MCF 10A (cell line): Measurements from ENCODE around the gene SUCO. TPM values are rescaled to one million over a fixed set of nuclear protein-coding genes. Genes with fewer than 3 reads are reported as not detected.

ENCODE experiments used
- BruUV-seq: library from RNA; stranded (reverse); fragments of 400-500 nt; replicated peaks from 2 replicates; lab custom pipeline; 2021; lab: Mats Ljungman, UMichigan
- CTCF ChIA-PET: fragments of 300-600 bp; sonication (Branson Sonifier 250); formaldehyde crosslinking; extraction: SDS; loops from one replicate; lab custom pipeline; 2021; ENCODE audit warnings: antibody characterized with exemption, inconsistent platforms; lab: Yijun Ruan, JAX
- POLR2A ChIA-PET: fragments of 300-600, 350-650 bp; sonication (Branson Sonifier 250); formaldehyde crosslinking; extraction: SDS; loops from one replicate; lab custom pipeline; 2020; ENCODE audit warnings: antibody characterized with exemption, inconsistent platforms; lab: Yijun Ruan, JAX
- DNase-seq: peaks from one replicate; pipeline ENCODE4 v3.0.0-alpha.2; 2018; ENCODE audit not compliant: unreplicated experiment
- H3K27ac Mint-ChIP-seq: one replicate; pipeline ENCODE4 v1.8.0; 2022; ENCODE audit warnings: mild to moderate bottlenecking, low read depth, mixed read lengths; ENCODE audit not compliant: unreplicated experiment
- H3K27me3 Mint-ChIP-seq: one replicate; pipeline ENCODE4 v1.8.0; 2022; ENCODE audit warnings: mixed read lengths; ENCODE audit not compliant: insufficient read depth, unreplicated experiment
- H3K36me3 Mint-ChIP-seq: one replicate; pipeline ENCODE4 v1.8.0; 2022; ENCODE audit warnings: mild to moderate bottlenecking, moderate library complexity, mixed read lengths; ENCODE audit not compliant: insufficient read depth, unreplicated experiment
- H3K4me1 Mint-ChIP-seq: one replicate; pipeline ENCODE4 v1.8.0; 2022; ENCODE audit warnings: mixed read lengths; ENCODE audit not compliant: insufficient read depth, unreplicated experiment
- H3K4me3 Mint-ChIP-seq: one replicate; pipeline ENCODE4 v1.8.0; 2022; ENCODE audit warnings: mild to moderate bottlenecking, moderate library complexity, mixed read lengths; ENCODE audit not compliant: unreplicated experiment
- H3K9me3 Mint-ChIP-seq: one replicate; pipeline ENCODE4 v1.8.0; 2022; ENCODE audit warnings: mixed read lengths; ENCODE audit not compliant: unreplicated experiment
- CTCF ChIP-seq: fragments of 200-600 bp; IDR thresholded peaks from one replicate; pipeline ENCODE4 v1.8.0; 2022; ENCODE audit warnings: antibody characterized with exemption, mild to moderate bottlenecking; ENCODE audit not compliant: unreplicated experiment
- intact Hi-C: fragments of 100-400 bp; cut with micrococcal nuclease; formaldehyde crosslinking; loops from 2 replicates; pipeline ENCODE4 v1.14.1; 2022
- total RNA-seq: library from RNA; stranded (reverse); gene quantifications from 2 replicates; pipeline ENCODE4 v1.2.3, GENCODE V29; 2022

Gene SUCO
- total RNA-seq, 1 experiment from 2014 or later: 47.9 TPM

GRCh38 chr1:172557270-172557669 lies 24.3 kb downstream of the SUCO start:
- peaks cover 6% of the 10 kb centered on the region for H3K4me1 Mint-ChIP-seq
- POLR2A ChIA-PET: interaction anchor here (2.6 kb wide), 1 partner anchor 25 kb away, joined by 10 read pairs; the partner anchor contains the start of gene SUCO
- intact Hi-C loops: no loop called here
- H3K9me3 Mint-ChIP-seq: no peaks in the 10 kb centered on the region
- no peak for DNase-seq
- H3K36me3 Mint-ChIP-seq: peaks cover 31% of the 10 kb centered on the region
- CTCF ChIA-PET: interaction anchor here (0.7 kb wide), 2 partner anchors 163 to 864 kb away, joined by 4 to 5 read pairs; no protein-coding TSS in a partner anchor
- no peak overlapping the region for H3K4me3 Mint-ChIP-seq
- no TSS peak for BruUV-seq
- H3K27ac Mint-ChIP-seq: no peak overlapping the region
- no peaks in the 10 kb centered on the region for H3K27me3 Mint-ChIP-seq
- no peak for TF ChIP-seq CTCF

- POLR2A ChIA-PET: interaction anchor here (0.9 to 1.8 kb wide), 2 partner anchors 15 to 27 kb away, joined by 3 to 4 read pairs; no protein-coding TSS in a partner anchor
- Mint-ChIP-seq H3K4me3 (no peak overlapping the region), H3K36me3 (peaks cover 52% of the 10 kb centered on the region), H3K9me3 (no peaks in the 10 kb centered on the region), H3K27ac (no peak overlapping the region), H3K4me1 (peaks cover 6% of the 10 kb centered on the region), H3K27me3 (no peaks in the 10 kb centered on the region)
- intact Hi-C loops: no loop called here
- BruUV-seq: no TSS peak
- TF ChIP-seq CTCF: no peak
- DNase-seq: no peak
- CTCF ChIA-PET: interaction anchor here (0.6 to 0.7 kb wide), 2 partner anchors 69 to 160 kb away, joined by 3 read pairs; no protein-coding TSS in a partner anchor
Observed at GRCh38 chr1:172559572-172560210, 26.7 kb downstream of the SUCO start.

GRCh38 chr1:172561252-172561651 lies 28.3 kb downstream of the SUCO start:
- no peak for DNase-seq
- H3K36me3 Mint-ChIP-seq: peaks cover 54% of the 10 kb centered on the region
- no peak overlapping the region for H3K27ac Mint-ChIP-seq
- POLR2A ChIA-PET: no interaction called here
- TF ChIP-seq CTCF: no peak
- no peaks in the 10 kb centered on the region for H3K9me3 Mint-ChIP-seq
- no peak overlapping the region for H3K4me3 Mint-ChIP-seq
- H3K4me1 Mint-ChIP-seq: peaks cover 4% of the 10 kb centered on the region
- H3K27me3 Mint-ChIP-seq: no peaks in the 10 kb centered on the region
- no TSS peak for BruUV-seq
- CTCF ChIA-PET: interaction anchor here (1.1 kb wide), 1 partner anchor 22 kb away, joined by 3 read pairs; no protein-coding TSS in a partner anchor
- intact Hi-C loops: no loop called here

- H3K4me3 Mint-ChIP-seq: no peak overlapping the region
- ChIA-PET POLR2A (interaction anchor here (0.6 kb wide), 2 partner anchors 168 to 313 kb away, joined by 3 read pairs; no protein-coding TSS in a partner anchor), CTCF (interaction anchor here (0.7 to 1.2 kb wide), 4 partner anchors 19 to 611 kb away, joined by 3 read pairs; no protein-coding TSS in a partner anchor)
- no peak for DNase-seq
- peaks cover 8% of the 10 kb centered on the region for H3K9me3 Mint-ChIP-seq
- BruUV-seq: no TSS peak
- no peaks in the 10 kb centered on the region for H3K27me3 Mint-ChIP-seq
- peaks cover 57% of the 10 kb centered on the region for H3K36me3 Mint-ChIP-seq
- intact Hi-C loops: no loop called here
- no peak for TF ChIP-seq CTCF
- no peak overlapping the region for H3K27ac Mint-ChIP-seq
- peaks cover 6% of the 10 kb centered on the region for H3K4me1 Mint-ChIP-seq
Observed at GRCh38 chr1:172566196-172566997, 33.4 kb downstream of the SUCO start.
